ENCODE data around the gene MUC3A.

- TF ChIP-seq POLR2A (IDR thresholded peaks at IDR 0.05; ENCODE audit: low read depth, low read length) (no peak), POLR2AphosphoS5 (IDR thresholded peaks at IDR 0.05; ENCODE audit: low read depth, low read length) (no peak)
These were observed 15.3 kb downstream of the MUC3A start for GRCh38 chr7:100964630-100965029.
